ENCODE data around the gene TBC1D4.

DNA sequence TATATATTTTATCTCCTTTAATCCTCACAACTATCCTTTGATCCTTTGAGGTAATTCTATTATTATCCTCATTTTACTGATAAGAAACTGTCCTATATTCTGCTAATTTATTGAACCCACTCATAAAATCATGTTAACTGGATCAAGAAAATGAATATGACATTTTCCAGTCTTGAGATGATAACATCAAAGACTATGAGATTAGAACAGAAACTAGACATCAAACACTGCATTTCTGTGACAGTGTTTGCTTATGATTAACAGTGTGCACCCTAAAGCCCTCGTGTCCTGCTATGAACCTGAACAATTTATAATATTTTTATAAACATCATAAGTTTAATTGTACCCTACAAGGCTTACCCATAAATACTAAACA lies 96.3 kb downstream of the TBC1D4 start:
- TF ChIP-seq, protein P1, sequence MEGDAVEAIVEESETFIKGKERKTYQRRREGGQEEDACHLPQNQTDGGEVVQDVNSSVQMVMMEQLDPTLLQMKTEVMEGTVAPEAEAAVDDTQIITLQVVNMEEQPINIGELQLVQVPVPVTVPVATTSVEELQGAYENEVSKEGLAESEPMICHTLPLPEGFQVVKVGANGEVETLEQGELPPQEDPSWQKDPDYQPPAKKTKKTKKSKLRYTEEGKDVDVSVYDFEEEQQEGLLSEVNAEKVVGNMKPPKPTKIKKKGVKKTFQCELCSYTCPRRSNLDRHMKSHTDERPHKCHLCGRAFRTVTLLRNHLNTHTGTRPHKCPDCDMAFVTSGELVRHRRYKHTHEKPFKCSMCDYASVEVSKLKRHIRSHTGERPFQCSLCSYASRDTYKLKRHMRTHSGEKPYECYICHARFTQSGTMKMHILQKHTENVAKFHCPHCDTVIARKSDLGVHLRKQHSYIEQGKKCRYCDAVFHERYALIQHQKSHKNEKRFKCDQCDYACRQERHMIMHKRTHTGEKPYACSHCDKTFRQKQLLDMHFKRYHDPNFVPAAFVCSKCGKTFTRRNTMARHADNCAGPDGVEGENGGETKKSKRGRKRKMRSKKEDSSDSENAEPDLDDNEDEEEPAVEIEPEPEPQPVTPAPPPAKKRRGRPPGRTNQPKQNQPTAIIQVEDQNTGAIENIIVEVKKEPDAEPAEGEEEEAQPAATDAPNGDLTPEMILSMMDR (IDR thresholded peaks at IDR 0.05) = no peak
- TF ChIP-seq TCF7L2 (IDR thresholded peaks at IDR 0.05; ENCODE audit: low read depth, low read length) (no peak), SIN3A (IDR thresholded peaks at IDR 0.05; ENCODE audit: borderline replicate concordance, insufficient read depth, low read depth, low read length) (no peak)

Data from Panc1 (cell line).